OCI-LY7 (cell line): ENCODE results near the gene SERTAD4.

Experiments
- EZH2phosphoT487 ChIP-seq: fragments of 200-600 bp; sonication (generic); IDR thresholded peaks from 2 replicates; pipeline ENCODE4 v1.6.1; 2018; ENCODE audit warnings: low read depth, borderline replicate concordance, mild to moderate bottlenecking, mixed run types, antibody characterized with exemption, low read length, moderate library complexity, mixed read lengths
- TF ChIP-seq, protein P1 (sequence below): fragments of 200-600 bp; sonication (generic); conservative IDR thresholded peaks from 2 replicates; pipeline ENCODE4 v1.5.1; 2014; ENCODE audit warnings: mild to moderate bottlenecking, antibody characterized with exemption, low read length, moderate library complexity, mixed read lengths

DNA sequence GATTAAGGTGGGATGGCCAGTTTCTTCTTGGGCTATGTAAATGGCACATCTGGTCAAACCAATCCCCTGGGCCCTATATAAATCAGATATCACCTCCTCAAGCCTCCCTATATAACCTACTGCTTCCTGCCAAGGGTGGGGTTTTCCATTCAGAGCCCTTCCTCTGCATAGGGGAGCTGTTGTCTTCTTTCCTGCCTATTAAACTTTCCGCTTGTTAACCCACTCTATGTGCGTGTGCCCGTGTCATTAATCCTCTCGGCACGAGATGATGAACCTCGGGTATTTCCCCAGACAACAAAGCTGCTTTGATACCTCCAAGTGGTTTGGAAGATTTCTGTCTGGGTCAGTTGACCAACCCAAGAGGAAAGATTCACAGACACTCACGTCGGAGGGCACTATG lies 19.3 kb upstream of the SERTAD4 start:
- TF ChIP-seq, protein P1, sequence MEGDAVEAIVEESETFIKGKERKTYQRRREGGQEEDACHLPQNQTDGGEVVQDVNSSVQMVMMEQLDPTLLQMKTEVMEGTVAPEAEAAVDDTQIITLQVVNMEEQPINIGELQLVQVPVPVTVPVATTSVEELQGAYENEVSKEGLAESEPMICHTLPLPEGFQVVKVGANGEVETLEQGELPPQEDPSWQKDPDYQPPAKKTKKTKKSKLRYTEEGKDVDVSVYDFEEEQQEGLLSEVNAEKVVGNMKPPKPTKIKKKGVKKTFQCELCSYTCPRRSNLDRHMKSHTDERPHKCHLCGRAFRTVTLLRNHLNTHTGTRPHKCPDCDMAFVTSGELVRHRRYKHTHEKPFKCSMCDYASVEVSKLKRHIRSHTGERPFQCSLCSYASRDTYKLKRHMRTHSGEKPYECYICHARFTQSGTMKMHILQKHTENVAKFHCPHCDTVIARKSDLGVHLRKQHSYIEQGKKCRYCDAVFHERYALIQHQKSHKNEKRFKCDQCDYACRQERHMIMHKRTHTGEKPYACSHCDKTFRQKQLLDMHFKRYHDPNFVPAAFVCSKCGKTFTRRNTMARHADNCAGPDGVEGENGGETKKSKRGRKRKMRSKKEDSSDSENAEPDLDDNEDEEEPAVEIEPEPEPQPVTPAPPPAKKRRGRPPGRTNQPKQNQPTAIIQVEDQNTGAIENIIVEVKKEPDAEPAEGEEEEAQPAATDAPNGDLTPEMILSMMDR, result no peak
- no peak for TF ChIP-seq EZH2phosphoT487
